Activated T-helper 1 cell treated with anti-CD3 and anti-CD28 coated beads, Interleukin-12 subunit alpha, Interleukin-12 subunit beta, Interleukin-2, Interleukin-4 antibody, amounts not matched to agents 30 ng/mL and 10 ng/mL and 1 ng/mL, durations not matched to agents 14 hours and 24 hours and 36 hours (primary cell): ENCODE data around the gene MLLT10. TPM values are rescaled to one million over a fixed set of nuclear protein-coding genes. Genes with fewer than 3 reads are reported as not detected.

ENCODE experiments used
- DNase-seq: peaks from one replicate; pipeline ENCODE4 v3.0.0; 2021; ENCODE audit warnings: low spot score
- H3K27ac Mint-ChIP-seq: one replicate; pipeline ENCODE4 v1.8.0; 2021; ENCODE audit warnings: mild to moderate bottlenecking, mixed read lengths
- H3K27me3 Mint-ChIP-seq: one replicate; pipeline ENCODE4 v1.8.0; 2022; ENCODE audit warnings: mild to moderate bottlenecking, moderate library complexity, mixed read lengths; ENCODE audit not compliant: insufficient read depth
- H3K36me3 Mint-ChIP-seq: one replicate; pipeline ENCODE4 v1.8.0; 2021; ENCODE audit warnings: low read depth, mixed read lengths
- H3K4me1 Mint-ChIP-seq: one replicate; pipeline ENCODE4 v1.8.0; 2021; ENCODE audit warnings: low read depth, mixed read lengths
- H3K4me3 Mint-ChIP-seq: one replicate; pipeline ENCODE4 v1.8.0; 2021; ENCODE audit warnings: mild to moderate bottlenecking, moderate library complexity, mixed read lengths
- H3K9me3 Mint-ChIP-seq: one replicate; pipeline ENCODE4 v1.8.0; 2021; ENCODE audit warnings: mixed read lengths
- intact Hi-C: fragments of 100-400 bp; cut with micrococcal nuclease; formaldehyde crosslinking; loops from one replicate; pipeline ENCODE4 v1.15.1; 2024
- total RNA-seq: library from RNA; stranded (reverse); gene quantifications from 2 replicates; pipeline ENCODE4 v1.2.3, GENCODE V29; 2022

MLLT10 gene
- total RNA-seq, 1 donor from 2014 or later = 43.1 TPM

DNA sequence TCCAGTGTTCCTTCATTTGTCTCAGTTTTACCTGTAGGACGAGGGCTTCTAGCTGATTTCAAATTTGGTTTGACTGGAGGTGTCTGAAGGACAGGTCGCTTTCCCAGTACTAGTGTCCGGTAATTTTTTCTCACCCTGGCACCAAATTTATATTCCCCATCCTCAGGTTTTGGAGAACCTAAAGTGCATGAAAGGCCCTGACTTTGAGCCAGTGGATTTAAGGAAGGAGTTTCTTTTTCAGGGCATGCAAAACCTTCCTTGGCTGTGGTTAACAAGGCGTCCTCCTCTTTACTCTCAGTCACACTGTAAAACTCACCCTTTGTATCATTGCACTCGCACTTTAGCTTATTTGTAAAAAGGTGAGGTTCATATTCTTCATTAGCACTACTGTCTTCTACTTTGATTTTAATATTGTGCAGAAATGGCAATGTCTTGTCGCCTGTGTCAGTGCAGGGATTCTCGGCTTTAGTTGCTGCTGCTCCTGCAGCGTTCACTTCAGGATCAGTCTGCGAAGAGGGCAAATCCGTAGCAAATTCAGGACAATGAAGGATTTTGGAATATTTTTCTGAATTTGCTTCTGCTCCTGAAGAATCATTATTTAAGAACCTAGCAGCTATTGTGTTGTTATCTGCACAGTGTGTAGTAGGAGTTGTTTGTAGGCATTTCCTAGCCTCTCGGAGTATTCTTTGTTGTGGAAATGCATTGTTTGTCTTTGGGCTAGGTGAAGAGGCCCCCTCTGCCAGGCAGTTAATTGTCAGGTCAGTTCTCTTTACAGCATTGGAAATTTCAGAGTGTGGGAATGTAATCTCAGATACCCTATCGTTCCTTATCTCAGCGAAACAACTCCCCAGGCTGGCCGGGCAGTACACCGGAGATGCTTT, 18.4 kb upstream of the MLLT10 start:
- DNase-seq = no peak
- Mint-ChIP-seq H3K9me3 (no peaks in the 10 kb centered on the region), H3K27me3 (peaks cover 86% of the 10 kb centered on the region), H3K4me1 (peaks cover 41% of the 10 kb centered on the region), H3K27ac (no peak overlapping the region), H3K4me3 (peak overlapping the region; percentile 66), H3K36me3 (peaks cover 7% of the 10 kb centered on the region)
- intact Hi-C loops = loop anchor here (5.0 kb wide), 4 partner anchors 217 to 1582 kb away; partner anchors contain the start of gene MSRB2

DNA sequence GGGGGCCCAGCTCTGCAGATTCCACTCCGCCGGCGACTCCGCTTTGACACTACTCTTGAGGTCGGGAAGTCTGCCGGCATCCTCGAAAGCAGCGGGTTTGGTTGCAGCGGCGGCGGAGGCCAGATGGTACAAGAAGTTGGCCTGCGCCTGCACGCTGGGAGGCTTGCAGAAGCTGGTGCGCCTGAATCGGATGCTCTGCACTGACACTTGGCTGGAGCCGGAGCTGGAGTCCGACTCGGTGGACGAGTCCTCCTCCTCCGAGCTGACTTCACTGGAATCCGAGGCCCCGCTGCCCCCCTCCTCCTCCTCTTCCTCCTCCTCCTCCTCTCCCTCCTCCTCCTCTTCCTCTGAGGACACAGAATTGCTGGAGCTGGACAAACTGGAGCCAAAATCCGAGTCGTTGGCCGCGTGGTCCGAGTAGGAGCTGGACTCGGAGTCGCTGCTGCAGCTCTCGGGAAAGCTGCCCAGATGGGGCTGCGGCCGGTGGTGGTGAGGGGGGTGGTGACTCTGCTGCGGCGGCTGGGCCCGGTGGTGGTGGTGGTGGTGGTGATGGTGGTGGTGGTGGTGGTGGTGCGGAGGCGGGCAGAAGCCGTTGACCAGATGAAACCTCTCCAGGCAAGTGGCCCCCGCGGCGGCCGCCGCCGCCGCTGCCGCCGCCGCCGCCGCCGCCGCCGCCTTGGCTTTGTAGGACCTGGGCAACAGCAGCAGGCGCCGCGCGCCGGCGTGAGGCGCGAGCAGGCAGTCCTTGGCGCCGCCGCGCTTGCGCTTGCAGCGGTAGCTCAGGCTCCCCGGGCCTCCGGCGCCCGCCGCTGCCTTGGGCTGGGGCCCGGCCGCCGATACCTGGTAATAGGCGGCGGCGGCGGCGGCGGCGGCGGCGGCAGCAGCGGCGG, 17.5 kb upstream of the MLLT10 start:
- H3K4me1 Mint-ChIP-seq = peaks cover 47% of the 10 kb centered on the region
- intact Hi-C loops = loop anchor here (1.0 to 5.0 kb wide), 6 partner anchors 9 to 1581 kb away; partner anchors contain the start of genes MSRB2 and SKIDA1
- H3K4me3 Mint-ChIP-seq = peak overlapping the region; percentile 79

DNA sequence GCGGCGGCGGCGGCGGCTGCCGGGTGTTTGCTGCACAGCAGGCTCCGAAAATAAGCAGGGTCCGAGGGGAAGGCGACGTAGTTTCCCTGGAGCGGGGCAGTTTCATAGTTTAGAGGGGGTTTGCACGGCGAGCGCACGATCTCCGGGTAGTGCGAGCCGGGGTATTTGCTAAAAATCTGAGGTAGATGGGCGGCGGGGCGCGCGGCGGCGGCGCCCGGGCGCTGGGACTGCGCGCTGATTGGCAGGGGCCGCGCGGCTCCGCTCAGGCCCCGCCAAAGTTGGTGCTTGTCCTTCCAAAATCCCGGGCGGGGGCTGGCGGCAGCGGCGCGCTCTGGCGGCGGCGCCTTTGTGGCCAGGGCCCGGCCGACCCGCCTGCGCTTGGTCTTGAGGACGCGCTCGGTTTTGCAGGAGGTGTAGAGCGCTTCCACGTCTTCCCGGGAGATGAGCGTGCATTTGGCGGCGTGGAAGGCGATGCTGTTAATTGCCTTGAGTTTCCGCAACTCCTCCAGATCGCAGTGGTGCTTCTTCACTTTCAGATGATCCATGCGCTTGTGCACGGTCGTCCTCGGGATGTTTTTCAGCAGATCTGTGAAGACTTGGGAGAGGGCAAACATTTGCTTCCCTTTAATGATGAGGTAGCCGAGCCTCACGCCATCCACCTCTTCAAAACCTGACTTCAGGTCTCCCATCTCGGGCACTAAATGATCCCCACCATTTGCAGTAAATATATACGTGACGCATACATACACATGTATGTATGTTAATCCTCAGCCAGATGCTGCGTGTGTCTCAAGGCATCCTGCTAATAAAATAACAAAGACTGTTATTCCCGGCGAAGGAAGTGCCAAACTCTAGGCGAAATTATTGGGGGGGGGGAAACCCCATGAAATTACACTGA, 16.6 kb upstream of the MLLT10 start:
- intact Hi-C loops = loop anchor here (1.0 to 5.0 kb wide), 8 partner anchors 8 to 1580 kb away; partner anchors contain the start of genes MSRB2 and SKIDA1
- Mint-ChIP-seq H3K27ac (peak overlapping the region; percentile 49), H3K9me3 (no peaks in the 10 kb centered on the region), H3K36me3 (peaks cover 7% of the 10 kb centered on the region), H3K27me3 (peaks cover 73% of the 10 kb centered on the region), H3K4me1 (peaks cover 47% of the 10 kb centered on the region), H3K4me3 (peak overlapping the region; percentile 88)
- peak; percentile 25 for DNase-seq

More for the DNA sequence above, 17.5 kb upstream of the MLLT10 start:
- H3K36me3 Mint-ChIP-seq = peaks cover 7% of the 10 kb centered on the region
- no peak overlapping the region for H3K27ac Mint-ChIP-seq
- H3K27me3 Mint-ChIP-seq = peaks cover 79% of the 10 kb centered on the region
- no peaks in the 10 kb centered on the region for H3K9me3 Mint-ChIP-seq
- peak; percentile 45 for DNase-seq

DNA sequence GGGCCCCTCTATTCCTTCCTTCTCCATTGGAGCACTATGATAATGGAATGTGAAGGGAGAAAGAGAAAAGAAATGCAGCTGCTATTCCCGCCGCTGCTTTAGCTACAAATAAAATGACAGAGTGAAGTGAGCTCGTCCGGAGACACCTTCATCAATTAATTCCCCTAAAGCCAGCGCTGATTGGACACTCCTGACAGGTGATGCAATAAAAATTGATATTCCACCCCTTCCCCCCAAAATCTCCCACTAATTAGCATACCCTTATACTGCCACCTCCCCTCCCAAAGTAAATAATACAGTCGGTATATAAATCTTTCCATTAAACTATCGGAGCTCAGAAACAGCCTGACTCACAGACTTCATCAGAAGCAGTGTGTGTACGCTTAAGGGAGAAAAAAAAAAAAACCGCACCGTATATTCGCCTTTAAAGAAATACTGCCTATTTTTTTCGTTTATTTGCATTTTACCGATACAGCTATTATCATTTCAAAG, 15.8 kb upstream of the MLLT10 start:
- DNase-seq = no peak
- Mint-ChIP-seq H3K27ac (peak overlapping the region; percentile 49), H3K27me3 (peaks cover 65% of the 10 kb centered on the region), H3K4me3 (peak overlapping the region; percentile 88), H3K36me3 (peaks cover 7% of the 10 kb centered on the region), H3K9me3 (no peaks in the 10 kb centered on the region), H3K4me1 (peaks cover 47% of the 10 kb centered on the region)
- intact Hi-C loops = loop anchor here (1.0 to 5.0 kb wide), 6 partner anchors 214 to 1579 kb away; partner anchors contain the start of gene MSRB2

DNA sequence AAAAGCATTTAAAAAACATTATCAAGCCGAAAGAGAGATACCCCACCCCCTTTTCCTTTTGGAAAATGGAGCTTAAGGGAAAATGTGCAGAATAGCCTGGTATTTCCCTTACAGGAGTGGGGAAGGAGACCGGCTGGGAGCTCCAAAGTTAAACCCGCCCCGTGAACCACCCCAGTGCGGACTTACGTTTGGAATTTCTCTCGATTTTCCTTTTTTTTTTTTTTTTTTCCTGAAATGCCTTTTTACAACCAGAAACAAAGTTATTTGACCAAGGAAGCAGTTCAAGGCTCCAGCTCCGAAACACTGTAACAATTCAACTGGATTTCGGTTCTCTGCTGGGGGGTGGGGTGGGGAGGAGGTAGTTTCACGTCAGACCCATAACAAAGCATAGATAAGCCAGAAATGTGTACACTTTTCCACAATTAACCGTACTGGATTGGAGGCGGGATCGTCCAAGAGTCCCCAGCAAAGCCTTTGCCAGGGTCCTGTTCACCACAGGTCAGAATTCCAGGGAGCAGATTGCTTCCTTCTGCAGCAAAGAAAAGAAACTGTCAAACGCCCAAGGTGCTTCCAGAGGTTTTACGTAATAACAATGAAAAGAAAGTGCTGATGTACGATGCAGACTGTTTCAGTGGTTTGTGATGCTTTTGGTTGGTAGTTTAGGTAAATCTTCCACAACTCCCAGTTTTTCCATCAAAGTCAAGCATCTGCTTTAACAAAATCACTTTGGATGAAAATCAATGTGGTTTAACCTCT, 15.2 kb upstream of the MLLT10 start:
- H3K27ac Mint-ChIP-seq = no peak overlapping the region
- H3K27me3 Mint-ChIP-seq = peaks cover 64% of the 10 kb centered on the region
- intact Hi-C loops = loop anchor here (1.0 to 5.0 kb wide), 6 partner anchors 213 to 1578 kb away; partner anchors contain the start of gene MSRB2
- no peak for DNase-seq
- peak overlapping the region; percentile 88 for H3K4me3 Mint-ChIP-seq
- peaks cover 47% of the 10 kb centered on the region for H3K4me1 Mint-ChIP-seq
- H3K9me3 Mint-ChIP-seq = no peaks in the 10 kb centered on the region
- H3K36me3 Mint-ChIP-seq = peaks cover 11% of the 10 kb centered on the region

DNA sequence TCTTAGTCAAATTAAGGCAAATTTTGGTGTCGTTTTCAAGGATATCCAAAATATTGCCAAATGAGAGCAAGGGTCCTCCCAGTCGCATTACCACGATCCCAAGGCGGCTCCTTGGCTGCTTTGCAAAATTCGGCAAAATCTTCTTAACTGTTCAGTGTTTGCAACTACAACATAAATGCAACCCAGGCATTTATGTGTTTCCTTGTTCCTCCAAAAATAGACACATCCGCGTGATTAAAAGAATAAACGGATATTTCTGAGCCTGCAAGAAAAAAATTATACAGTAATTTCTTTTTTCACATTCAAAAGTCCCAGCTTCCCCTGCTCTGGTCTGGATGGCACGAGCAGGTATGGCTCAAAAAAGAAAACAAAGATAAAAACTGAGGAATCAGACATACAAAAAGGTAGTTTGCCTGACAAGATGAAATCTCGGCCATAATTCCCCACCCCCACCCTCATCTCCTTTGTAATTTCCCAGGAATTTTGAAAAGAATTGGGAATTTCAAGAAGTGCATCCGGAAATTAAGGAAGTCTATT, 14.6 kb upstream of the MLLT10 start:
- Mint-ChIP-seq H3K4me3 (peak overlapping the region; percentile 88), H3K27ac (no peak overlapping the region), H3K27me3 (peaks cover 58% of the 10 kb centered on the region), H3K36me3 (peaks cover 11% of the 10 kb centered on the region), H3K9me3 (no peaks in the 10 kb centered on the region), H3K4me1 (peaks cover 47% of the 10 kb centered on the region)
- intact Hi-C loops = loop anchor here (2.0 to 5.0 kb wide), 5 partner anchors 213 to 1578 kb away; partner anchors contain the start of gene MSRB2
- no peak for DNase-seq

DNA sequence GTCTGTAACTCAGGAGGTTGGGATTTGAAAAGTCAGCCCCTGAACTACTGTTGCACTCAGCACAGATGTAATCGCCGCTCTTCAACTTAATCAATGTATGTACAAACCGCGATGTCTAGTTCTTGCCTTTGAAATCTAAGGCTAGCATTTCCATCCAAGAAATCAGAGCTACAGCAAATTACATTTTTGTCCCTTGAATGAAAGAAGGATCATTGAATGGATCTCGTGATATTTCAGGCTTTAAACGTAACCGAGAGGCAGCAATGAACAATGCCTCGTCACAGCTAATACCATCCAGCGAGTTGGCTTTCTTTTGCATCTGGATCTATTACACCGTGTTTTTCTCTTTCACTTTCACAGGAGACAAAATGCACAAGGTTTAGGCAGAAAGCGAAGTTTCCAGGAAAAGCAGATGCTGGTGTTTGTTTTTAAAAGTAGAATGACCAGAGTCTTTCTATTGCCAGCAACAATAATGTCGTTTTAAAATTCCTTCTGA, 14.0 kb upstream of the MLLT10 start:
- Mint-ChIP-seq H3K9me3 (no peaks in the 10 kb centered on the region), H3K4me1 (peaks cover 52% of the 10 kb centered on the region), H3K27ac (peak overlapping the region; percentile 6), H3K36me3 (peaks cover 11% of the 10 kb centered on the region), H3K4me3 (peak overlapping the region; percentile 88), H3K27me3 (peaks cover 57% of the 10 kb centered on the region)
- DNase-seq = no peak
- intact Hi-C loops = loop anchor here (1.0 to 10.0 kb wide), 9 partner anchors 13 to 1845 kb away; partner anchors contain the start of genes MSRB2 and PIP4K2A

DNA sequence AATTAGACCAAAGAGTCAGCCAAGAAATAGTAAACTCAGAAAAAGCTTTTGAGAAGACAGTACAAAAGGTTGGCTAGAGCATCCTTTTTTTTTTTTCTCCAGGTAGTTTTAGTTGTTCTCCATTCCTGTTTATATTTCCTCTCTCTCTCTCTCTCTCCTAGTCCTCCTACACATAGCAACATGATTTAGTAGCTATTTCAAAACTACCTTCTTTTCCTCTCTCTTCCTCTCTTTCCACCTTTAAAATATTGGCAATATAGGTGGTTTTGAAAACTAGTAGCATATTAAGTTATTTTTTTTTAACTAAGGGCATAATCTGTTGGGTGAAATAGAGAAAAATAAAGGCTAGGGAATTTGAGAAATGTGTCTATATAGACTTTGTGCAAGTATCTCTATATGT, 13.5 kb upstream of the MLLT10 start:
- intact Hi-C loops = loop anchor here (1.0 to 10.0 kb wide), 4 partner anchors 13 to 1844 kb away; partner anchors contain the start of gene PIP4K2A
- Mint-ChIP-seq H3K4me3 (peak overlapping the region; percentile 88), H3K9me3 (no peaks in the 10 kb centered on the region), H3K4me1 (peaks cover 55% of the 10 kb centered on the region), H3K27me3 (peaks cover 53% of the 10 kb centered on the region), H3K27ac (no peak overlapping the region), H3K36me3 (peaks cover 11% of the 10 kb centered on the region)
- DNase-seq = no peak

DNA sequence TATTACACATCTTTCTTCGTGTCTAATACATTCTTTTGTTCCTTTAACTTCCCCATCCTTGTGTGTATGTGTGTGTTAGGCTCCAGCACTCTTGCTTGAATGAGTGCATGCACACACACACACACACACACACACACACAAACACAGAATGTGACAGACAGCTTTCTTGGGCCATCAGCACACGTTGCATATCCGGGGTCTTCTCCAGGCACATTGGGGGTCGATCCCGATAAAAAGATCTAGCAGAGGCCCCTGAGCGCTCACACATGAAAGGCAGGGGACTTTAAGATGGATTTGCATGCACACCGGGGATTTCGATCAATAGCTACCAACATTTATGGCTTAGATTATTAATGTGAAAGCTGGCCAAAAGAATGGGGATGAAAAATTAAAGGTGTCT, 13.1 kb upstream of the MLLT10 start:
- intact Hi-C loops = loop anchor here (1.0 to 10.0 kb wide), 4 partner anchors 12 to 1844 kb away; partner anchors contain the start of gene PIP4K2A
- Mint-ChIP-seq H3K36me3 (peaks cover 11% of the 10 kb centered on the region), H3K4me1 (peaks cover 53% of the 10 kb centered on the region), H3K27me3 (peaks cover 49% of the 10 kb centered on the region), H3K4me3 (no peak overlapping the region), H3K27ac (no peak overlapping the region), H3K9me3 (no peaks in the 10 kb centered on the region)
- no peak for DNase-seq

DNA sequence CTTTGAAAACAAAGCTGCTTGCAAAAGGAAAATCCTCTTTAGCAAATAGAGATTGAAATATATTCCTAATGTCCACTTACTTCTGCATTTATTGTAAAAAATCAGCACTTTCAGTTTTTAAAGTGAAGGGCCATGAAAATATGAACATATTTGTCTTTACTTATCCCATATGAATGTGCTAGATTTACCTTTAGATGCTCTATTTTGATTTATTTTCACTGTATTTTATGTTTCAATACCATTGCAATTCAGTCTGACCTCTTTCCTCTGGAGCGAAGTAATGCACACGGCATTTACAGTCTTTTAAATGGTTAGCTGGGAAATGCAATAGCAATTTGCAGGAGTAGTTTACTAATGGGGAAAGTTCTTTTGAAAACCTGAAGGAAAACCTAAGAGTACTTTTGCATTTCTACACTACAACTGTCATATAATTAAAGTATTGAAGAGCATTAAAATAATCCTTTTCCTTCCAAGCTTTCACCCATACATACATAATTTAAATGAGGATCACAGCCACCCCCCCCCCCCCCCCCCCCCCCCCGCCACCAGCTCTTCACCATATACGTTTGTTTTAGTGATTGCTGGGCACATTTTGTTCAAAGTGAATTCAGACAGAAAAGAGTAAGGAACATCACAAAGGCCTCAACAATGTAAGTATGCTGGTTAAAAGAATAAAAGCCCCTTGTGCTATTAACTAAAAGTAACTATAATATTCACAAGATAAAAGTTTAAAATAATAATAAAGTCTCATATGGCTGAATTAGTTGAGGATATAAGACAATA, 12.1 kb upstream of the MLLT10 start:
- Mint-ChIP-seq H3K27ac (no peak overlapping the region), H3K9me3 (no peaks in the 10 kb centered on the region), H3K27me3 (peaks cover 48% of the 10 kb centered on the region), H3K4me3 (no peak overlapping the region), H3K4me1 (peaks cover 57% of the 10 kb centered on the region), H3K36me3 (peaks cover 16% of the 10 kb centered on the region)
- no peak for DNase-seq
- intact Hi-C loops = loop anchor here (10.0 kb wide), 3 partner anchors 347 to 1843 kb away; partner anchors contain the start of gene PIP4K2A
